A673 (cell line): Measurements from ENCODE around the gene RAB18.

Source experiments
- EZH2 ChIP-seq: fragments of 200-600 bp; sonication (generic); IDR thresholded peaks from 2 replicates; pipeline ENCODE4 v1.6.1; 2017; ENCODE audit warnings: borderline replicate concordance, low read depth, mild to moderate bottlenecking, mixed read lengths, antibody characterized with exemption, low read length; ENCODE audit not compliant: poor library complexity, severe bottlenecking
- TF ChIP-seq, protein P1 (sequence below): fragments of 300-800, 200-600 bp; sonication (generic); conservative IDR thresholded peaks from 2 replicates; pipeline ENCODE4 v1.5.1; 2017; ENCODE audit warnings: low read depth, mild to moderate bottlenecking, antibody characterized with exemption, low read length, moderate library complexity, mixed read lengths

GRCh38 chr10:27504808-27505460, 830 bp downstream of the RAB18 start:
- TF ChIP-seq, protein P1, sequence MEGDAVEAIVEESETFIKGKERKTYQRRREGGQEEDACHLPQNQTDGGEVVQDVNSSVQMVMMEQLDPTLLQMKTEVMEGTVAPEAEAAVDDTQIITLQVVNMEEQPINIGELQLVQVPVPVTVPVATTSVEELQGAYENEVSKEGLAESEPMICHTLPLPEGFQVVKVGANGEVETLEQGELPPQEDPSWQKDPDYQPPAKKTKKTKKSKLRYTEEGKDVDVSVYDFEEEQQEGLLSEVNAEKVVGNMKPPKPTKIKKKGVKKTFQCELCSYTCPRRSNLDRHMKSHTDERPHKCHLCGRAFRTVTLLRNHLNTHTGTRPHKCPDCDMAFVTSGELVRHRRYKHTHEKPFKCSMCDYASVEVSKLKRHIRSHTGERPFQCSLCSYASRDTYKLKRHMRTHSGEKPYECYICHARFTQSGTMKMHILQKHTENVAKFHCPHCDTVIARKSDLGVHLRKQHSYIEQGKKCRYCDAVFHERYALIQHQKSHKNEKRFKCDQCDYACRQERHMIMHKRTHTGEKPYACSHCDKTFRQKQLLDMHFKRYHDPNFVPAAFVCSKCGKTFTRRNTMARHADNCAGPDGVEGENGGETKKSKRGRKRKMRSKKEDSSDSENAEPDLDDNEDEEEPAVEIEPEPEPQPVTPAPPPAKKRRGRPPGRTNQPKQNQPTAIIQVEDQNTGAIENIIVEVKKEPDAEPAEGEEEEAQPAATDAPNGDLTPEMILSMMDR: no peak
- no peak for TF ChIP-seq EZH2
